Measurements from ENCODE around the gene PAK5. TPM values are rescaled to one million over a fixed set of nuclear protein-coding genes. Genes with fewer than 3 reads are reported as not detected.

PAK5 gene
- total and polyA plus RNA-seq, 2 donors from 2014 or later = 0.13 to 0.22 TPM

DNA sequence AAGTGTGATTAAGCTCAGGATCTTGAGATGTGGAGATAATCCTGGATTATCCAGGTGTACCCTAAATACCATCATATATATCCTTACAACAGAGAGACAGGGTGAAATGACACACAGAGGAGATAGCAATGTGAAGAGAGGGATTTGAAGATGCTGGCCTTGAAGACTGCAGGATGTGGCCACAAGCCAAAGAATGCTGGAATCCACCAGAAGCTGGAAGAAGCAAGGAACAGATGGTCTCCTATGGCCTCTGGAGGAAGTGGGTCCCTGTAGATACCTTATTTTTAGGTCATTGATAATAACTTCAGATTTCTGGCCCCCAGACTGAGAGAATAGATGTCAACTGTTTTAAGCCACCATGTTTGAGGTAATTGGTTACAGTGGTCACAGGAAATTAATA is 95.0 kb downstream of the PAK5 start:
- H3K4me3 ChIP-seq (ENCODE audit: low read length in 3 of 3) = no peak overlapping the region
- H3K9ac ChIP-seq (ENCODE audit: low read length in 3 of 3) = no peak overlapping the region
- no peak for FAIRE-seq
- H3K4me1 ChIP-seq (ENCODE audit: control insufficient read depth in 2 of 3, insufficient read depth in 2 of 3, low read depth in 1 of 3, low read length in 3 of 3) = no peaks in the 10 kb centered on the region
- no peak overlapping the region for H3K27ac ChIP-seq (ENCODE audit: low read depth in 2 of 2, low read length in 2 of 2)
- DNase-seq = no peak
- H3K27me3 ChIP-seq (ENCODE audit: control insufficient read depth, insufficient read depth, low read length) = no peaks in the 10 kb centered on the region
- H3K36me3 ChIP-seq (ENCODE audit: control insufficient read depth in 2 of 3, insufficient read depth in 3 of 3, low read length in 3 of 3) = no peaks in the 10 kb centered on the region
- intact Hi-C loops (cut with DNase I) = no loop called here
- TF ChIP-seq, protein P1, sequence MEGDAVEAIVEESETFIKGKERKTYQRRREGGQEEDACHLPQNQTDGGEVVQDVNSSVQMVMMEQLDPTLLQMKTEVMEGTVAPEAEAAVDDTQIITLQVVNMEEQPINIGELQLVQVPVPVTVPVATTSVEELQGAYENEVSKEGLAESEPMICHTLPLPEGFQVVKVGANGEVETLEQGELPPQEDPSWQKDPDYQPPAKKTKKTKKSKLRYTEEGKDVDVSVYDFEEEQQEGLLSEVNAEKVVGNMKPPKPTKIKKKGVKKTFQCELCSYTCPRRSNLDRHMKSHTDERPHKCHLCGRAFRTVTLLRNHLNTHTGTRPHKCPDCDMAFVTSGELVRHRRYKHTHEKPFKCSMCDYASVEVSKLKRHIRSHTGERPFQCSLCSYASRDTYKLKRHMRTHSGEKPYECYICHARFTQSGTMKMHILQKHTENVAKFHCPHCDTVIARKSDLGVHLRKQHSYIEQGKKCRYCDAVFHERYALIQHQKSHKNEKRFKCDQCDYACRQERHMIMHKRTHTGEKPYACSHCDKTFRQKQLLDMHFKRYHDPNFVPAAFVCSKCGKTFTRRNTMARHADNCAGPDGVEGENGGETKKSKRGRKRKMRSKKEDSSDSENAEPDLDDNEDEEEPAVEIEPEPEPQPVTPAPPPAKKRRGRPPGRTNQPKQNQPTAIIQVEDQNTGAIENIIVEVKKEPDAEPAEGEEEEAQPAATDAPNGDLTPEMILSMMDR (IDR thresholded peaks at IDR 0.05; ENCODE audit: borderline replicate concordance, extremely low read depth, insufficient read depth) = no peak
- no peaks in the 10 kb centered on the region for H3K9me3 ChIP-seq (ENCODE audit: control insufficient read depth in 2 of 3, insufficient read depth in 1 of 3, low read length in 3 of 3)

DNA sequence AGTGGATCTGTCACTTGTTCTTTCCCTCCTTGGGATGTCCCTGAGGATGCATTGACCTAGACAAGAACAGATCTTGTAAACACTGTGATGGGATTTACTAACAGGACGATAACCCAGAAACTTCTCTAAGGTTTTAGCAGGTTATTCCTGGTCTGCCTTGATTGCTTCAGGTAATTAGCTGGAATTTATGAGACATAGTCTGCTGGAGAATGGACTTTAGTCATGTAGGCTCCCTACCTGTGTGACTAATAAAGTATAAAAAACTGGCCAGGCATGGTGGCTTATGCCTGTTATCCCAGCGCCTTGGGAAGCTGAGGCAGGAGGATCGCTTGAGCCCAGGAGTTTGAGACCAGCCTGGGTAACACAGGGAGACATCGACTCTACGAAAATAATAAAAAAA is 96.1 kb downstream of the PAK5 start:
- Histone ChIP-seq H3K36me3 (ENCODE audit: control insufficient read depth in 2 of 3, insufficient read depth in 3 of 3, low read length in 3 of 3) (no peaks in the 10 kb centered on the region), H3K27me3 (ENCODE audit: control insufficient read depth, insufficient read depth, low read length) (no peaks in the 10 kb centered on the region), H3K4me3 (ENCODE audit: low read length in 3 of 3) (no peak overlapping the region), H3K4me1 (ENCODE audit: control insufficient read depth in 2 of 3, insufficient read depth in 2 of 3, low read depth in 1 of 3, low read length in 3 of 3) (no peaks in the 10 kb centered on the region), H3K27ac (ENCODE audit: low read depth in 2 of 2, low read length in 2 of 2) (no peak overlapping the region), H3K9ac (ENCODE audit: low read length in 3 of 3) (no peak overlapping the region), H3K9me3 (ENCODE audit: control insufficient read depth in 2 of 3, insufficient read depth in 1 of 3, low read length in 3 of 3) (no peaks in the 10 kb centered on the region)
- FAIRE-seq (no peak), DNase-seq (no peak)
- TF ChIP-seq, protein P1 (IDR thresholded peaks at IDR 0.05; ENCODE audit: borderline replicate concordance, extremely low read depth, insufficient read depth) = no peak
- intact Hi-C loops (cut with DNase I) = no loop called here

DNA sequence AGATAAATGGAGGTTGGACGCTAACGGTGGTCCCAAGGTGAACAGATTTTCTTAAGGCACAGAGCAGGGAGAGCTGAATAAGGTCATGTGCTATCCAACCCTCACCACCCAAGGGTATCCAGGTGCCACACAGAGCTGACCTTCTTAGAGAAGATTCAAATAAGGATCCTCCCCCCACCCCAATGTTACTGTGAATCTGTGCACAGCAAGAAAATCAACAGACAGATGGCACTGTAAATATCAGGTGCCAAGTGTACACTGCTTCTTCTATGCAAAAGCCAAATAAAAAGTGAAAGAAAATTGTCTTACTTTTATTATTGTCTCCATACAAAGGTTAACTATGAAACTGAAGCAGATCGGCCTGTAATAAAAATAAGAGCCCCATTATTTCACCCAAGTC is 96.9 kb downstream of the PAK5 start:
- Histone ChIP-seq H3K4me3 (ENCODE audit: low read length in 3 of 3) (no peak overlapping the region), H3K27ac (ENCODE audit: low read depth in 2 of 2, low read length in 2 of 2) (no peak overlapping the region), H3K9ac (ENCODE audit: low read length in 3 of 3) (no peak overlapping the region), H3K4me1 (ENCODE audit: control insufficient read depth in 2 of 3, insufficient read depth in 2 of 3, low read depth in 1 of 3, low read length in 3 of 3) (no peaks in the 10 kb centered on the region), H3K9me3 (ENCODE audit: control insufficient read depth in 2 of 3, insufficient read depth in 1 of 3, low read length in 3 of 3) (no peaks in the 10 kb centered on the region), H3K36me3 (ENCODE audit: control insufficient read depth in 2 of 3, insufficient read depth in 3 of 3, low read length in 3 of 3) (no peaks in the 10 kb centered on the region), H3K27me3 (ENCODE audit: control insufficient read depth, insufficient read depth, low read length) (no peaks in the 10 kb centered on the region)
- DNase-seq = no peak
- TF ChIP-seq, protein P1 (IDR thresholded peaks at IDR 0.05; ENCODE audit: borderline replicate concordance, extremely low read depth, insufficient read depth) = no peak
- FAIRE-seq = no peak
- intact Hi-C loops (cut with DNase I) = no loop called here

GRCh38 chr20:9740486-9740885 is 98.4 kb downstream of the PAK5 start:
- DNase-seq (no peak), FAIRE-seq (no peak)
- Histone ChIP-seq H3K36me3 (ENCODE audit: control insufficient read depth in 2 of 3, insufficient read depth in 3 of 3, low read length in 3 of 3) (no peaks in the 10 kb centered on the region), H3K9me3 (ENCODE audit: control insufficient read depth in 2 of 3, insufficient read depth in 1 of 3, low read length in 3 of 3) (no peaks in the 10 kb centered on the region), H3K27ac (ENCODE audit: low read depth in 2 of 2, low read length in 2 of 2) (no peak overlapping the region), H3K27me3 (ENCODE audit: control insufficient read depth, insufficient read depth, low read length) (no peaks in the 10 kb centered on the region), H3K9ac (ENCODE audit: low read length in 3 of 3) (no peak overlapping the region), H3K4me3 (ENCODE audit: low read length in 3 of 3) (no peak overlapping the region), H3K4me1 (ENCODE audit: control insufficient read depth in 2 of 3, insufficient read depth in 2 of 3, low read depth in 1 of 3, low read length in 3 of 3) (no peaks in the 10 kb centered on the region)
- TF ChIP-seq, protein P1 (IDR thresholded peaks at IDR 0.05; ENCODE audit: borderline replicate concordance, extremely low read depth, insufficient read depth) = no peak
- intact Hi-C loops (cut with DNase I) = no loop called here

Measured in kidney (tissue), 14 donors.